K562 (cell line): ENCODE measurements around the gene CRY2. TPM values are rescaled to one million over a fixed set of nuclear protein-coding genes. Genes with fewer than 3 reads are reported as not detected.

Source experiments
- ASH1L ChIP-seq: fragments of 450-650 bp; IDR thresholded peaks from 2 replicates; pipeline ENCODE4 v1.6.1; 2018; ENCODE audit warnings: borderline replicate concordance, mild to moderate bottlenecking, low read depth; ENCODE audit not compliant: partially characterized antibody
- ETV1 ChIP-seq: fragments of 450-650 bp; conservative IDR thresholded peaks from 2 replicates; pipeline ENCODE4 v1.6.1; 2016; ENCODE audit warnings: missing genetic modification characterization, control low read depth, low read depth, missing compliant biosample characterization
- TCF7L2 ChIP-seq: fragments of 150-350 bp; IDR thresholded peaks from 2 replicates; pipeline ENCODE4 v1.6.1; 2016; ENCODE audit warnings: low read depth, mild to moderate bottlenecking, low read length, moderate library complexity
- ZBTB1 ChIP-seq: sonication (generic); formaldehyde crosslinking; IDR thresholded peaks from 2 replicates; pipeline ENCODE4 v1.8.1; 2023; ENCODE audit warnings: missing genetic modification reagents, low read depth, mild to moderate bottlenecking, borderline replicate concordance
- ZNF23 ChIP-seq: fragments of 250-450 bp; sonication (Bioruptor Pico); IDR thresholded peaks from 2 replicates; pipeline ENCODE4 v1.4.0; 2020; ENCODE audit warnings: mild to moderate bottlenecking
- ZNF436 ChIP-seq: fragments of 250-450, 450-650 bp; sonication (Bioruptor Pico); formaldehyde crosslinking; IDR thresholded peaks from 2 replicates; pipeline ENCODE4 v1.7.0; 2020; ENCODE audit warnings: mild to moderate bottlenecking
- ZNF696 ChIP-seq: fragments of 250-450 bp; sonication (Bioruptor Pico); conservative IDR thresholded peaks from 2 replicates; pipeline ENCODE4 v1.4.0; 2020; ENCODE audit warnings: mild to moderate bottlenecking, moderate library complexity
- ZNF699 ChIP-seq: fragments of 250-450 bp; sonication (Bioruptor Pico); IDR thresholded peaks from 2 replicates; pipeline ENCODE4 v1.8.0; 2021; ENCODE audit warnings: mild to moderate bottlenecking, moderate library complexity; ENCODE audit not compliant: insufficient replicate concordance
- polyA plus RNA-seq, 8 experiments: library from polyadenylated mRNA; depleted of rRNA in 4 of 8; stranded (reverse) in 5 of 8; unstranded in 3 of 8; fragments of >200 nt; fragmentation: Nextera tagmentation in 2 of 8; fragmentation: Illumina TruSeq in 1 of 8; extraction: Ambion mirVana in 2 of 8; extraction: Trizol in 1 of 8; gene quantifications; 2 replicates each; pipeline versions ENCODE4 v1.2.1 to v1.2.3, GENCODE V29; 2011 to 2014; ENCODE audit warnings: inconsistent platforms in 1 of 8, missing spikeins in 1 of 8
- total RNA-seq, 7 experiments: library from RNA; depleted of rRNA in 6 of 7; stranded (reverse); fragments of >200 nt in 6 of 7; fragmentation: Illumina TruSeq in 2 of 7; extraction: Trizol in 2 of 7; gene quantifications; 2 replicates each; pipeline versions ENCODE4 v1.2.1 to v1.2.3, GENCODE V29; 2011 to 2021; ENCODE audit warnings: low replicate concordance in 1 of 7
- TF ChIP-seq, protein P1 (sequence below): sonication (generic); IDR thresholded peaks from 2 replicates; pipeline ENCODE4 v1.6.1; 2016
- TF ChIP-seq, protein P2 (sequence below): fragments of 450-650 bp; IDR thresholded peaks from 2 replicates; pipeline ENCODE4 v1.6.1; 2017; ENCODE audit warnings: antibody characterized with exemption
- TF ChIP-seq, protein P3 (sequence below): fragments of 250-450 bp; sonication (Bioruptor Pico); IDR thresholded peaks from 2 replicates; pipeline ENCODE4 v1.4.0; 2020; ENCODE audit warnings: mild to moderate bottlenecking
- TF ChIP-seq, protein P4 (sequence below): sonication (generic); formaldehyde crosslinking; IDR thresholded peaks from 2 replicates; pipeline ENCODE4 v1.8.0; 2022; ENCODE audit warnings: mild to moderate bottlenecking, missing genetic modification reagents
- TF ChIP-seq, protein P5 (sequence below): sonication (generic); formaldehyde crosslinking; IDR thresholded peaks from 2 replicates; pipeline ENCODE4 v1.8.0; 2022; ENCODE audit warnings: missing genetic modification reagents, mild to moderate bottlenecking, borderline replicate concordance
- TF ChIP-seq, protein P6 (sequence below): fragments of 450-650 bp; IDR thresholded peaks from 2 replicates; pipeline ENCODE4 v1.6.1; 2016; ENCODE audit warnings: missing biosample characterization, missing genetic modification characterization

Gene CRY2
- total and polyA plus RNA-seq, 9 of the 15 experiments (the other 6 are each of a cell fraction or from before 2014, with no cell fraction given) = 2.3 to 23.9 (median 14.8) TPM

DNA sequence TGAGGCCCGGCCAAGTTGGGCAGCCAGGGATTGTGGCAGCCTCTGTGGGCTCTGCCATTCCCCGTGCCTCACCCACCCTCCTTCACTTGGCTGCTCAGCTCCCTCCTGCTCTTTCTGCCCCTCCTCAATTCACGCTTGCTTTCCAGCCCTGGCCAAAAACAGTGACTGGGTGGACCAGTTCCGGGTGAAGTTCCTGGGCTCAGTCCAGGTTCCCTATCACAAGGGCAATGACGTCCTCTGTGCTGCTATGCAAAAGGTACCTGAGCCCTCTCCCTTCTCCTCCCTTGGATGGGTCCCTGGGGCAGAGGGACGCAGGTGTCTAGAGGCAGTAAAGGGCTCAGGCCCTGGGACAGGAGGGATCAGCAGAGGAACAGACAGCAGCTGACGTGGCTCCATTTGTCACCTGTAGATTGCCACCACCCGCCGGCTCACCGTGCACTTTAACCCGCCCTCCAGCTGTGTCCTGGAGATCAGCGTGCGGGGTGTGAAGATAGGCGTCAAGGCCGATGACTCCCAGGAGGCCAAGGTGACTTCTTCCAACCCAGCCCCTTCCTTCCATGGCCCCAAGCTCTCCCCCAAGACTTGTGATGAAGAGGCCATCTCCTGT is 57.1 kb downstream of the CRY2 start (continued):
- TF ChIP-seq, protein P1, sequence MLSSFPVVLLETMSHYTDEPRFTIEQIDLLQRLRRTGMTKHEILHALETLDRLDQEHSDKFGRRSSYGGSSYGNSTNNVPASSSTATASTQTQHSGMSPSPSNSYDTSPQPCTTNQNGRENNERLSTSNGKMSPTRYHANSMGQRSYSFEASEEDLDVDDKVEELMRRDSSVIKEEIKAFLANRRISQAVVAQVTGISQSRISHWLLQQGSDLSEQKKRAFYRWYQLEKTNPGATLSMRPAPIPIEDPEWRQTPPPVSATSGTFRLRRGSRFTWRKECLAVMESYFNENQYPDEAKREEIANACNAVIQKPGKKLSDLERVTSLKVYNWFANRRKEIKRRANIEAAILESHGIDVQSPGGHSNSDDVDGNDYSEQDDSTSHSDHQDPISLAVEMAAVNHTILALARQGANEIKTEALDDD = no peak
- no peak for TF ChIP-seq ZBTB1 (CRISPR knock-in tag)
- no peak for TF ChIP-seq ASH1L
- TF ChIP-seq ZNF23 (CRISPR knock-in tag) = no peak
- TF ChIP-seq, protein P2, sequence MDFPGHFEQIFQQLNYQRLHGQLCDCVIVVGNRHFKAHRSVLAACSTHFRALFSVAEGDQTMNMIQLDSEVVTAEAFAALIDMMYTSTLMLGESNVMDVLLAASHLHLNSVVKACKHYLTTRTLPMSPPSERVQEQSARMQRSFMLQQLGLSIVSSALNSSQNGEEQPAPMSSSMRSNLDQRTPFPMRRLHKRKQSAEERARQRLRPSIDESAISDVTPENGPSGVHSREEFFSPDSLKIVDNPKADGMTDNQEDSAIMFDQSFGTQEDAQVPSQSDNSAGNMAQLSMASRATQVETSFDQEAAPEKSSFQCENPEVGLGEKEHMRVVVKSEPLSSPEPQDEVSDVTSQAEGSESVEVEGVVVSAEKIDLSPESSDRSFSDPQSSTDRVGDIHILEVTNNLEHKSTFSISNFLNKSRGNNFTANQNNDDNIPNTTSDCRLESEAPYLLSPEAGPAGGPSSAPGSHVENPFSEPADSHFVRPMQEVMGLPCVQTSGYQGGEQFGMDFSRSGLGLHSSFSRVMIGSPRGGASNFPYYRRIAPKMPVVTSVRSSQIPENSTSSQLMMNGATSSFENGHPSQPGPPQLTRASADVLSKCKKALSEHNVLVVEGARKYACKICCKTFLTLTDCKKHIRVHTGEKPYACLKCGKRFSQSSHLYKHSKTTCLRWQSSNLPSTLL = no peak
- TF ChIP-seq TCF7L2 = no peak
- TF ChIP-seq ZNF436 = no peak
- TF ChIP-seq, protein P3, sequence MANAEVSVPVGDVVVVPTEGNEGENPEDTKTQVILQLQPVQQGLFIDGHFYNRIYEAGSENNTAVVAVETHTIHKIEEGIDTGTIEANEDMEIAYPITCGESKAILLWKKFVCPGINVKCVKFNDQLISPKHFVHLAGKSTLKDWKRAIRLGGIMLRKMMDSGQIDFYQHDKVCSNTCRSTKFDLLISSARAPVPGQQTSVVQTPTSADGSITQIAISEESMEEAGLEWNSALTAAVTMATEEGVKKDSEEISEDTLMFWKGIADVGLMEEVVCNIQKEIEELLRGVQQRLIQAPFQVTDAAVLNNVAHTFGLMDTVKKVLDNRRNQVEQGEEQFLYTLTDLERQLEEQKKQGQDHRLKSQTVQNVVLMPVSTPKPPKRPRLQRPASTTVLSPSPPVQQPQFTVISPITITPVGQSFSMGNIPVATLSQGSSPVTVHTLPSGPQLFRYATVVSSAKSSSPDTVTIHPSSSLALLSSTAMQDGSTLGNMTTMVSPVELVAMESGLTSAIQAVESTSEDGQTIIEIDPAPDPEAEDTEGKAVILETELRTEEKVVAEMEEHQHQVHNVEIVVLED (CRISPR knock-in tag) = no peak
- TF ChIP-seq, protein P4, sequence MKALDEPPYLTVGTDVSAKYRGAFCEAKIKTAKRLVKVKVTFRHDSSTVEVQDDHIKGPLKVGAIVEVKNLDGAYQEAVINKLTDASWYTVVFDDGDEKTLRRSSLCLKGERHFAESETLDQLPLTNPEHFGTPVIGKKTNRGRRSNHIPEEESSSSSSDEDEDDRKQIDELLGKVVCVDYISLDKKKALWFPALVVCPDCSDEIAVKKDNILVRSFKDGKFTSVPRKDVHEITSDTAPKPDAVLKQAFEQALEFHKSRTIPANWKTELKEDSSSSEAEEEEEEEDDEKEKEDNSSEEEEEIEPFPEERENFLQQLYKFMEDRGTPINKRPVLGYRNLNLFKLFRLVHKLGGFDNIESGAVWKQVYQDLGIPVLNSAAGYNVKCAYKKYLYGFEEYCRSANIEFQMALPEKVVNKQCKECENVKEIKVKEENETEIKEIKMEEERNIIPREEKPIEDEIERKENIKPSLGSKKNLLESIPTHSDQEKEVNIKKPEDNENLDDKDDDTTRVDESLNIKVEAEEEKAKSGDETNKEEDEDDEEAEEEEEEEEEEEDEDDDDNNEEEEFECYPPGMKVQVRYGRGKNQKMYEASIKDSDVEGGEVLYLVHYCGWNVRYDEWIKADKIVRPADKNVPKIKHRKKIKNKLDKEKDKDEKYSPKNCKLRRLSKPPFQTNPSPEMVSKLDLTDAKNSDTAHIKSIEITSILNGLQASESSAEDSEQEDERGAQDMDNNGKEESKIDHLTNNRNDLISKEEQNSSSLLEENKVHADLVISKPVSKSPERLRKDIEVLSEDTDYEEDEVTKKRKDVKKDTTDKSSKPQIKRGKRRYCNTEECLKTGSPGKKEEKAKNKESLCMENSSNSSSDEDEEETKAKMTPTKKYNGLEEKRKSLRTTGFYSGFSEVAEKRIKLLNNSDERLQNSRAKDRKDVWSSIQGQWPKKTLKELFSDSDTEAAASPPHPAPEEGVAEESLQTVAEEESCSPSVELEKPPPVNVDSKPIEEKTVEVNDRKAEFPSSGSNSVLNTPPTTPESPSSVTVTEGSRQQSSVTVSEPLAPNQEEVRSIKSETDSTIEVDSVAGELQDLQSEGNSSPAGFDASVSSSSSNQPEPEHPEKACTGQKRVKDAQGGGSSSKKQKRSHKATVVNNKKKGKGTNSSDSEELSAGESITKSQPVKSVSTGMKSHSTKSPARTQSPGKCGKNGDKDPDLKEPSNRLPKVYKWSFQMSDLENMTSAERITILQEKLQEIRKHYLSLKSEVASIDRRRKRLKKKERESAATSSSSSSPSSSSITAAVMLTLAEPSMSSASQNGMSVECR (CRISPR knock-in tag) = no peak
- TF ChIP-seq ZNF699 (CRISPR knock-in tag) = no peak
- TF ChIP-seq, protein P5, sequence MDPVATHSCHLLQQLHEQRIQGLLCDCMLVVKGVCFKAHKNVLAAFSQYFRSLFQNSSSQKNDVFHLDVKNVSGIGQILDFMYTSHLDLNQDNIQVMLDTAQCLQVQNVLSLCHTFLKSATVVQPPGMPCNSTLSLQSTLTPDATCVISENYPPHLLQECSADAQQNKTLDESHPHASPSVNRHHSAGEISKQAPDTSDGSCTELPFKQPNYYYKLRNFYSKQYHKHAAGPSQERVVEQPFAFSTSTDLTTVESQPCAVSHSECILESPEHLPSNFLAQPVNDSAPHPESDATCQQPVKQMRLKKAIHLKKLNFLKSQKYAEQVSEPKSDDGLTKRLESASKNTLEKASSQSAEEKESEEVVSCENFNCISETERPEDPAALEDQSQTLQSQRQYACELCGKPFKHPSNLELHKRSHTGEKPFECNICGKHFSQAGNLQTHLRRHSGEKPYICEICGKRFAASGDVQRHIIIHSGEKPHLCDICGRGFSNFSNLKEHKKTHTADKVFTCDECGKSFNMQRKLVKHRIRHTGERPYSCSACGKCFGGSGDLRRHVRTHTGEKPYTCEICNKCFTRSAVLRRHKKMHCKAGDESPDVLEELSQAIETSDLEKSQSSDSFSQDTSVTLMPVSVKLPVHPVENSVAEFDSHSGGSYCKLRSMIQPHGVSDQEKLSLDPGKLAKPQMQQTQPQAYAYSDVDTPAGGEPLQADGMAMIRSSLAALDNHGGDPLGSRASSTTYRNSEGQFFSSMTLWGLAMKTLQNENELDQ = no peak
- TF ChIP-seq, protein P6, sequence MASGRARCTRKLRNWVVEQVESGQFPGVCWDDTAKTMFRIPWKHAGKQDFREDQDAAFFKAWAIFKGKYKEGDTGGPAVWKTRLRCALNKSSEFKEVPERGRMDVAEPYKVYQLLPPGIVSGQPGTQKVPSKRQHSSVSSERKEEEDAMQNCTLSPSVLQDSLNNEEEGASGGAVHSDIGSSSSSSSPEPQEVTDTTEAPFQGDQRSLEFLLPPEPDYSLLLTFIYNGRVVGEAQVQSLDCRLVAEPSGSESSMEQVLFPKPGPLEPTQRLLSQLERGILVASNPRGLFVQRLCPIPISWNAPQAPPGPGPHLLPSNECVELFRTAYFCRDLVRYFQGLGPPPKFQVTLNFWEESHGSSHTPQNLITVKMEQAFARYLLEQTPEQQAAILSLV = no peak
- TF ChIP-seq ETV1 (tag) = no peak
- no peak for TF ChIP-seq ZNF696 (CRISPR knock-in tag)
